ENCODE data around the gene RANBP10.

RANBP10 gene

DNA sequence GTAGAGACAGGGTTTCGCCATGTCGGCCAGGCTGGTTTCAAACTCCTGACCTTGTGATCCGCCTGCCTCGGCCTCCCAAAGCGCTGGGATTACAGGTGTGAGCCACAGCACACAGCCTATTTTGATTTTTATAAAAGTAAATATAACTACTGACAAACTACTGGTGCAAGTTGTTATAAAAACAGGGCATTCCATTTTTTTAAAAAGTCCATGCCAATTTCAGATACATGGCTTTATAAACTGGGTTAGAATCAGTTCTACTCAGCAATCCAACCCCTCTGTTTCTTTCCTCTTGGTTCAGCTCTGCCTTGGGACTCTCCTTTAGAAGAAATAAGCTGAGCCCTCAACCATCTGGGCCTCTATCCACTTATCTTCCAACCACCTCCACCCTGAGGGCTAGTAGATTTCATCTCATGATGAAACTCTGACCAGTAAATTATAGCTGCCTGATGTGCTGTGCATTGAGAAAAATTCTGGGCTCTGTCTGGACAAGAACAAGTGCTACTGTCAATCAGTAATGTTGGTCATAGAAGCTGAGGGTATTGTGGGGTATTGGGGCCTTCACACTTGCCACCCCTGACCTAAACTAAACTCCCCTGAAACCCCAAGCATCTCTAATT is 10.2 kb downstream of the RANBP10 start:
- H3K4me3 ChIP-seq (ENCODE audit: low read length): no peak overlapping the region
- no peak for DNase-seq (ENCODE audit: low read depth)
- TF ChIP-seq, protein P1, sequence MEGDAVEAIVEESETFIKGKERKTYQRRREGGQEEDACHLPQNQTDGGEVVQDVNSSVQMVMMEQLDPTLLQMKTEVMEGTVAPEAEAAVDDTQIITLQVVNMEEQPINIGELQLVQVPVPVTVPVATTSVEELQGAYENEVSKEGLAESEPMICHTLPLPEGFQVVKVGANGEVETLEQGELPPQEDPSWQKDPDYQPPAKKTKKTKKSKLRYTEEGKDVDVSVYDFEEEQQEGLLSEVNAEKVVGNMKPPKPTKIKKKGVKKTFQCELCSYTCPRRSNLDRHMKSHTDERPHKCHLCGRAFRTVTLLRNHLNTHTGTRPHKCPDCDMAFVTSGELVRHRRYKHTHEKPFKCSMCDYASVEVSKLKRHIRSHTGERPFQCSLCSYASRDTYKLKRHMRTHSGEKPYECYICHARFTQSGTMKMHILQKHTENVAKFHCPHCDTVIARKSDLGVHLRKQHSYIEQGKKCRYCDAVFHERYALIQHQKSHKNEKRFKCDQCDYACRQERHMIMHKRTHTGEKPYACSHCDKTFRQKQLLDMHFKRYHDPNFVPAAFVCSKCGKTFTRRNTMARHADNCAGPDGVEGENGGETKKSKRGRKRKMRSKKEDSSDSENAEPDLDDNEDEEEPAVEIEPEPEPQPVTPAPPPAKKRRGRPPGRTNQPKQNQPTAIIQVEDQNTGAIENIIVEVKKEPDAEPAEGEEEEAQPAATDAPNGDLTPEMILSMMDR (conservative IDR thresholded peaks at IDR 0.05; ENCODE audit: low read depth, low read length): no peak

DNA sequence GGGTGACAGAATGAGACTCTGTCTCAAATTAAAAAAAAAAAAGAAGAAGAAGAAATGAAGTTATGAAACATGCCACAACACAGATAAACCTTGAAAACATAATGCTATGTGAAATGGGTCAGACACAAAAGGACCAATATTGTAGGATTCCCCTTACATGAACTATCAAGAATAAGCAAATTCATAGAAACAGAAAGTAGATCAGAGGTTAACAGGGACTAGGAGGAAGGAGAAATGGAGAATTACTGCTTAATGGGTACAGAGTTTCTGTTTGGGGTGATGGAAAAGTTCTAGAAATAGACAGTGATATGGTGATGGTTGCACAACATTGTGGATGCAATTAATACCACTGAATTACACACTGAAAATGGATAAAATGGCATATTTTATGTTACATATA is 16.3 kb downstream of the RANBP10 start:
- no peak overlapping the region for H3K4me3 ChIP-seq (ENCODE audit: low read length)
- TF ChIP-seq, protein P1 (conservative IDR thresholded peaks at IDR 0.05; ENCODE audit: low read depth, low read length): no peak
- no peak for DNase-seq (ENCODE audit: low read depth)

DNA sequence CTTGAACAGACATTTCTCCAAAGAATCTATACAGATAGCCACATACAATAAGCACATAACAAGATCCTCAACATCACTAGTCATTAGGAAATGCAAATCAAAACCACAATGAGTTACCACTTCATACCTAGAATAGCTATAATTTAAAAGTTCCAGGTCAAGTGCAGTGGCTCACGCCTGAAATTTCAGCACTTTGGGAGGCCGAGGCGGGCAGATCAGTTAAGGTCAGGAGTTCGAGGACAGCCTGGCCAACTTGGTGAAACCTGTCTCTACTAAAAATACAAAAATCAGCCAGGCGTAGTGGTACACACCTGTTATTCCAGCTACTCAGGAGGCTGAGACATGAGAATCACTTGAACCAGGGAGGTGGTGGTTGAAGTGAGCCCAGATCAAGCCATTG is 19.9 kb downstream of the RANBP10 start:
- no peak overlapping the region for H3K4me3 ChIP-seq (ENCODE audit: low read length)
- no peak for DNase-seq (ENCODE audit: low read depth)
- TF ChIP-seq, protein P1 (conservative IDR thresholded peaks at IDR 0.05; ENCODE audit: low read depth, low read length): no peak

DNA sequence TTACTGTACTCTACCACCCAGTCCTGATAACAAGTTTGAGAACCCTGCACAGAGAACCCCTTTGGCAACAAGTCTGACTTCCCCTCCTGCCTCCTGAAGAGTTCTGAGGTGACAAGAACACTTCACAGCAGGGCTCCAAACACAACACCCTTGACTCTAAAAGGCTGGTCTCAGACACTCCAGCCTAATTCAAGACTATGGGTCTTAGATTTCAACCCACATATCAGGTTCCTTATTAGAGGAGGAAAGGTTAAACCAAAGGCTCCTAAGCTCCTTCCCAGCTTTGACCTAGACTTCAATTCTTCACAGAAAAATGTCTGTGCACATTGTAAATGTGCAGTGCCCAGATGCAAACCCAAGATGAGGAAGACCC is 23.0 kb downstream of the RANBP10 start:
- DNase-seq (ENCODE audit: low read depth): no peak
- H3K4me3 ChIP-seq (ENCODE audit: low read length): no peak overlapping the region
- TF ChIP-seq, protein P1 (conservative IDR thresholded peaks at IDR 0.05; ENCODE audit: low read depth, low read length): no peak

DNA sequence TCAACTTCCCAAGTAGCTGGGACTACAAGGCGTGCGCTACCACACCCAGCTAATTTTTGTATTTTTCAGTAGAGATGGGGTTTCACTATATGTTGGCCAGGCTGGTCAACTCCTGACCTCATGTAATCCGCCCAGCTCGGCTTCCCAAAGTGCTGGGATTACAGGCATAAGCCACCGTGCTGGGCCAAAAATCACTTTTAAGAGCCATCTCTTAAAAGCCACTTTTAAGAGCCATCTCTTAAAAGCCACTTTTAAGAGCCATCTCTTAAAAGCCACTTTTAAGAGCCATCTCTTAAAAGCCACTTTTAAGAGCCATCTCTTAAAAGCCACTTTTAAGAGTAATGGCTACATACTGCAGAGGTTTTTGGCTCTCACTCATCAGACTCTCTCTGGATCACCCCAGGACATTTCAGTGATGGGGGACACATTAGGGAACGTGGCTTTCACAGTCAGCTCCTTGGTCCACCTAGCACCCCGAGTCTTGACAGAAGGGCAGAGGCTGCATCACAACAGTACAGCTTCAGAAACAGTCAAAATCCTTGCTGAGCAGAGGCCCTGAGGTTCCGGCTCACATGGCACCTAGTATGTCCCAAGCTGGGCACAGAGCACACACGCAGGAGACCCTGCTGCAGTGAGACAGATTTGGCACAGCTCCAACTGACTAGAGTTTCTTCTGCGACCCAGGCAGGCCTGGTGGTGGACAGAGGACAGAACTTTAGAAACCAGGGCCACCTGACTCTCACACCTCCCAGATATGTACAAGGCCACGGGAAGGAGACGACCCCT is 23.6 kb downstream of the RANBP10 start:
- H3K4me3 ChIP-seq (ENCODE audit: low read length): no peak overlapping the region
- TF ChIP-seq, protein P1 (conservative IDR thresholded peaks at IDR 0.05; ENCODE audit: low read depth, low read length): no peak
- DNase-seq (ENCODE audit: low read depth): no peak

DNA sequence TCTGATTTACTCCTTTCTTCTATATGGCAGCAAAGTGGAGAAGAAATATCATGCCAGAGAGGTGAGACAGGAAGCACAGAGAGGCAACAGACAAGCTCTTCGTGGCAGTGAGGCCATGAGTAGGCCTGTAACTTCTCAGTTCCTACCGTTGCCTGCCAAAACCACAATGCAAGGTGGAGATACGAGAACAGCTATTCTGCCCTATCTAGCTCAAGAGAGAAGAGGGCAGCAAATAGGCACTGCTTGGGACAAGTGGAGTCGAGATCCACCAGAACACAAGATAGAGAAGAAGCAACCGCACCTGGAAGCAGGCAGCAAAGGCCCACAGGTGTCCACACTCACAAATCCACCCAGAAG is 24.8 kb downstream of the RANBP10 start:
- no peak overlapping the region for H3K4me3 ChIP-seq (ENCODE audit: low read length)
- DNase-seq (ENCODE audit: low read depth): no peak
- TF ChIP-seq, protein P1 (conservative IDR thresholded peaks at IDR 0.05; ENCODE audit: low read depth, low read length): no peak

All from retinal pigment epithelial cell (primary cell).